MM.1S (cell line): Measurements from ENCODE around the gene OSBP2.

Experiments
- CTCF ChIP-seq: fragments of 300-600 bp; sonication (generic); IDR thresholded peaks from 2 replicates; pipeline ENCODE4 v1.5.1; 2016; ENCODE audit warnings: antibody characterized with exemption, low read length, mixed read lengths
- EZH2 ChIP-seq: fragments of 300-600 bp; sonication (generic); optimal IDR thresholded peaks from 2 replicates; pipeline ENCODE3; 2017; ENCODE audit warnings: low read depth, mild to moderate bottlenecking, antibody characterized with exemption, low read length, mixed read lengths

- no peak for TF ChIP-seq CTCF
- TF ChIP-seq EZH2: no peak
These were observed 186.2 kb downstream of the OSBP2 start for GRCh38 chr22:30880847-30881246.
